Measurements from ENCODE around the gene INPP5A.

- TF ChIP-seq, protein P1, sequence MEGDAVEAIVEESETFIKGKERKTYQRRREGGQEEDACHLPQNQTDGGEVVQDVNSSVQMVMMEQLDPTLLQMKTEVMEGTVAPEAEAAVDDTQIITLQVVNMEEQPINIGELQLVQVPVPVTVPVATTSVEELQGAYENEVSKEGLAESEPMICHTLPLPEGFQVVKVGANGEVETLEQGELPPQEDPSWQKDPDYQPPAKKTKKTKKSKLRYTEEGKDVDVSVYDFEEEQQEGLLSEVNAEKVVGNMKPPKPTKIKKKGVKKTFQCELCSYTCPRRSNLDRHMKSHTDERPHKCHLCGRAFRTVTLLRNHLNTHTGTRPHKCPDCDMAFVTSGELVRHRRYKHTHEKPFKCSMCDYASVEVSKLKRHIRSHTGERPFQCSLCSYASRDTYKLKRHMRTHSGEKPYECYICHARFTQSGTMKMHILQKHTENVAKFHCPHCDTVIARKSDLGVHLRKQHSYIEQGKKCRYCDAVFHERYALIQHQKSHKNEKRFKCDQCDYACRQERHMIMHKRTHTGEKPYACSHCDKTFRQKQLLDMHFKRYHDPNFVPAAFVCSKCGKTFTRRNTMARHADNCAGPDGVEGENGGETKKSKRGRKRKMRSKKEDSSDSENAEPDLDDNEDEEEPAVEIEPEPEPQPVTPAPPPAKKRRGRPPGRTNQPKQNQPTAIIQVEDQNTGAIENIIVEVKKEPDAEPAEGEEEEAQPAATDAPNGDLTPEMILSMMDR (IDR thresholded peaks at IDR 0.05), result no peak
- peak; percentile 68 to 71 for TF ChIP-seq POLR2A (IDR thresholded peaks at IDR 0.05)
These were observed at the start of gene INPP5A for GRCh38 chr10:132537684-132538001.
